AG10803 (cell line): ENCODE results near the gene TMCC1.
A peak's percentile ranks its signal among the peaks of the same experiment; 100 is the strongest.

Experiments used
- DNase-seq: peaks from one replicate; pipeline ENCODE4 v3.0.0; 2010; ENCODE audit warnings: low read depth
- H3K4me3 ChIP-seq: 2 replicates; pipeline ENCODE4 v1.5.1; 2011; ENCODE audit warnings: mild to moderate bottlenecking, low read length, control low read depth
- CTCF ChIP-seq: conservative IDR thresholded peaks from 2 replicates; pipeline ENCODE4 v1.5.1; 2011; ENCODE audit warnings: mild to moderate bottlenecking, low read length, control low read depth, inconsistent platforms

The TMCC1 gene

GRCh38 chr3:129795186-129796010, 98.1 kb downstream of the TMCC1 start:
- no peak for TF ChIP-seq CTCF
- DNase-seq: peak; percentile 26
- H3K4me3 ChIP-seq: no peak overlapping the region

GRCh38 chr3:129794311-129795185, 99.0 kb downstream of the TMCC1 start:
- no peak for DNase-seq
- no peak for TF ChIP-seq CTCF
- no peak overlapping the region for H3K4me3 ChIP-seq

GRCh38 chr3:129793942-129794310, 99.6 kb downstream of the TMCC1 start:
- no peak overlapping the region for H3K4me3 ChIP-seq
- DNase-seq: no peak
- TF ChIP-seq CTCF: no peak

GRCh38 chr3:129793319-129793718, 100.2 kb downstream of the TMCC1 start:
- TF ChIP-seq CTCF: no peak
- DNase-seq: peak; percentile 29
- H3K4me3 ChIP-seq: no peak overlapping the region

GRCh38 chr3:129783470-129783869, 110.0 kb downstream of the TMCC1 start:
- H3K4me3 ChIP-seq: no peak overlapping the region
- DNase-seq: peak; percentile 76
- TF ChIP-seq CTCF: no peak

GRCh38 chr3:129778871-129779270, 114.6 kb downstream of the TMCC1 start:
- TF ChIP-seq CTCF: no peak
- H3K4me3 ChIP-seq: no peak overlapping the region
- DNase-seq: no peak
